Breast epithelium (tissue), 4 donors: ENCODE measurements around the gene GAL3ST2. TPM values are rescaled to one million over a fixed set of nuclear protein-coding genes. Genes with fewer than 3 reads are reported as not detected.

Source experiments
- DNase-seq, 2 donors: peaks; one replicate each; pipeline ENCODE4 v3.0.0-alpha.2; 2019; ENCODE audit warnings: low spot score in 2 of 2
- H3K27ac ChIP-seq, 2 donors: fragments of 200-600 bp; sonication (generic) in 1 of 2; one replicate each; pipeline ENCODE4 v1.5.1; 2016 to 2019; ENCODE audit warnings: mild to moderate bottlenecking in 1 of 2
- H3K27me3 ChIP-seq, 2 donors: fragments of 200-600 bp; sonication (generic) in 1 of 2; one replicate each; pipeline versions ENCODE4 v1.5.1 to v1.6.0; 2017 to 2019; ENCODE audit warnings: control low read depth in 1 of 2, mild to moderate bottlenecking in 1 of 2
- H3K36me3 ChIP-seq: fragments of 200-600 bp; one replicate; pipeline ENCODE4 v1.5.1; 2019
- H3K4me1 ChIP-seq, 2 donors: fragments of 200-600 bp; sonication (generic); one replicate each; pipeline ENCODE4 v1.5.1; 2016 to 2019; ENCODE audit warnings: control low read depth in 1 of 2
- H3K4me3 ChIP-seq, 3 donors: fragments of 200-600 bp; sonication (generic); 1 replicate in 2 of 3; 2 replicates in 1 of 3; pipeline ENCODE4 v1.5.1; 2016 to 2019; ENCODE audit warnings: mild to moderate bottlenecking in 3 of 3, moderate library complexity in 2 of 3
- H3K9me3 ChIP-seq, 2 donors: fragments of 200-600 bp; sonication (generic) in 1 of 2; one replicate each; pipeline ENCODE4 v1.5.1; 2016 to 2019; ENCODE audit warnings: control low read depth in 1 of 2
- POLR2A ChIP-seq: fragments of 450-650 bp; IDR thresholded peaks from one replicate; pipeline ENCODE4 v1.6.1; 2016; ENCODE audit warnings: antibody characterized with exemption, mild to moderate bottlenecking, moderate library complexity
- POLR2AphosphoS5 ChIP-seq, 3 donors: sonication (generic); formaldehyde crosslinking; IDR thresholded peaks; one replicate each; pipeline ENCODE4 v1.6.1; 2017; ENCODE audit warnings: antibody characterized with exemption in 3 of 3
- intact Hi-C: fragments of 100-400 bp; cut with DNase I; formaldehyde crosslinking; loops from one replicate; pipeline ENCODE4 v1.15.1; 2023; ENCODE audit warnings: low total_unique reads
- total RNA-seq, 3 donors: library from RNA; depleted of rRNA; stranded (reverse); fragments of >200 nt; gene quantifications; one replicate each; pipeline ENCODE4 v1.1.0, GENCODE V29; 2016
- TF ChIP-seq, protein P1 (sequence below), 3 donors: fragments of 450-650 bp; IDR thresholded peaks; one replicate each; pipeline ENCODE4 v1.5.1; 2016 to 2017; ENCODE audit warnings: antibody characterized with exemption in 3 of 3, mild to moderate bottlenecking in 3 of 3, moderate library complexity in 3 of 3

The GAL3ST2 gene
- total RNA-seq, 3 donors from 2014 or later: 2.6 TPM; not detected in 2

DNA sequence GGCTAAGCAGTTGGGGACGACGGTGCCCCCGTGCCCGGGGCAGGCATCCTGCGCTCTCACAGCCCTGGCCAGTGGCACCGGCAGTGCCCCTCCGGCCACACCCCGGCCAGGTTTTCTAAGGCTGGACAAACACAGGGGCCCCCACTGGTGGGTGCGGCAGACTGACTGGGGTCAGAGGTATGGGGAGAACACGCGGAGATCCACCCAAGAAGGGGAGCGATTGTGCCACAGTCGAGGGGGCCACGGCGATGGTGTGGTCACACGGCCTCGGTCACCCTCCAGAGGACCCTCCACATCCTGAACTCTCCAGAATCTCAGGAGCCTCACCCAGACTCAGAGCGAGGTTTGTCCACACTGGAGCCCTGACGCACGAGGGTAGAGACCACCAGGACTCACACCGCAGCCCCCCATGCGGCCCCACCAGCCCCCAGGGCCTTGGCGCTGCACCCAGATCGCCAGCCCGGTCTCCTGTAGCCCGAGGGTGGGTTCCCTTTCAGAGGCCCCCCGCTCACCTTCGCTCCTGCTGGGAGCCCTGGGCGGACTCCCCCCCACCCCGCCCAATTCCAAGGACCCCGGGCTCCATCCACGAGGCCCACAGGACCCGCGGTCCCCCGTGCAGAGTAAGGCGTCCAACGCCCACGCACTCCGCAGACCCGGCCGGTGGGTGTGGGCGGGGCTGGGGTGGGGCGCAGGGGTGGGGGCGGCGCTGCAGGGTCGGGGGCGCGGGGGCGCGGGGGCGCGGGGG, 66.9 kb downstream of the GAL3ST2 start:
- no peaks in the 10 kb centered on the region for H3K9me3 ChIP-seq
- peak overlapping the region in 1 of 2 donors; percentile 56 for H3K27ac ChIP-seq
- DNase-seq: no peak
- intact Hi-C loops: no loop called here
- H3K27me3 ChIP-seq: peaks cover 0 to 7% of the 10 kb centered on the region in 2 donors
- H3K36me3 ChIP-seq: no peaks in the 10 kb centered on the region
- H3K4me1 ChIP-seq: peaks cover 0 to 6% of the 10 kb centered on the region in 2 donors
- H3K4me3 ChIP-seq: peak overlapping the region; percentile 40 to 63 (median 48)
- no peak for TF ChIP-seq POLR2A
- TF ChIP-seq POLR2AphosphoS5 (IDR thresholded peaks at IDR 0.05): no peak
- TF ChIP-seq, protein P1, sequence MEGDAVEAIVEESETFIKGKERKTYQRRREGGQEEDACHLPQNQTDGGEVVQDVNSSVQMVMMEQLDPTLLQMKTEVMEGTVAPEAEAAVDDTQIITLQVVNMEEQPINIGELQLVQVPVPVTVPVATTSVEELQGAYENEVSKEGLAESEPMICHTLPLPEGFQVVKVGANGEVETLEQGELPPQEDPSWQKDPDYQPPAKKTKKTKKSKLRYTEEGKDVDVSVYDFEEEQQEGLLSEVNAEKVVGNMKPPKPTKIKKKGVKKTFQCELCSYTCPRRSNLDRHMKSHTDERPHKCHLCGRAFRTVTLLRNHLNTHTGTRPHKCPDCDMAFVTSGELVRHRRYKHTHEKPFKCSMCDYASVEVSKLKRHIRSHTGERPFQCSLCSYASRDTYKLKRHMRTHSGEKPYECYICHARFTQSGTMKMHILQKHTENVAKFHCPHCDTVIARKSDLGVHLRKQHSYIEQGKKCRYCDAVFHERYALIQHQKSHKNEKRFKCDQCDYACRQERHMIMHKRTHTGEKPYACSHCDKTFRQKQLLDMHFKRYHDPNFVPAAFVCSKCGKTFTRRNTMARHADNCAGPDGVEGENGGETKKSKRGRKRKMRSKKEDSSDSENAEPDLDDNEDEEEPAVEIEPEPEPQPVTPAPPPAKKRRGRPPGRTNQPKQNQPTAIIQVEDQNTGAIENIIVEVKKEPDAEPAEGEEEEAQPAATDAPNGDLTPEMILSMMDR (IDR thresholded peaks at IDR 0.05): no peak

DNA sequence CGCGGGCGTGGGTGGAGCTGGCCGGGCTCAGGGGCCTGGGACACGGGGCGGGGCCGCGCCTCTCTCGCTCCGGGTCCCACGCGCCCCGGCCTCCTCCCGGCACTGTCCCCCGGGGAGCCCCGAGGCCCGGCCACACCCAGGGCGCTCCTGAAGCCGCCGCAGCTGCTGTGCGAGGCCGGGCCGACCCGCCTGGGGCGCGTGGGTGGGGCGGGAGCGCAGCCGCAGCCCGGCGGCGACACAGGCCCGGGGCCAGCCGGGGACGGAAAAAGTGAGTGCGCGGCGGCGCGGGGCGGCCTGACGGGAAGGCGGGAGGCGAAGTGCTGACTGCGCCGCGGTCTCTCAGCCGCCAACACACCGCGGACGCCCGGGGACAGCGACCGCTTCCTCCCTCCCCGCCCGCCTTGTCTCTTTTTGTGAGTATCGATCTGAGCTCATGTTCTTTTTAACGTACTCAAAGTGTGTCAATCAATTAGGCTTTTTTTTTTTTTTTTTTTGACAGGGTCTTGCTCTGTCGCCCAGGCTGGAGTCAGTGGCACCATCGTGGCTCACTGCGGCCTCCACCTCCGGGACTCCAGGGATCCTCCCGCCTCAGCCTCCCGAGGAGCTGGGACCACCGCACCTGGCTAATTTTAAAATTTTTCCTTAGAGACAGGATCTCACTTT, 67.6 kb downstream of the GAL3ST2 start:
- intact Hi-C loops: no loop called here
- H3K27ac ChIP-seq: peak overlapping the region in 1 of 2 donors; percentile 56
- peak overlapping the region; percentile 40 to 63 (median 48) for H3K4me3 ChIP-seq
- TF ChIP-seq POLR2AphosphoS5 (IDR thresholded peaks at IDR 0.05): peak in 2 of 3 donors; percentile 26 to 33
- TF ChIP-seq, protein P1 (IDR thresholded peaks at IDR 0.05): no peak
- no peaks in the 10 kb centered on the region for H3K9me3 ChIP-seq
- peaks cover 0 to 6% of the 10 kb centered on the region in 2 donors for H3K4me1 ChIP-seq
- peak in 1 of 2 donors; percentile 63 for DNase-seq
- peaks cover 0 to 7% of the 10 kb centered on the region in 2 donors for H3K27me3 ChIP-seq
- H3K36me3 ChIP-seq: no peaks in the 10 kb centered on the region

DNA sequence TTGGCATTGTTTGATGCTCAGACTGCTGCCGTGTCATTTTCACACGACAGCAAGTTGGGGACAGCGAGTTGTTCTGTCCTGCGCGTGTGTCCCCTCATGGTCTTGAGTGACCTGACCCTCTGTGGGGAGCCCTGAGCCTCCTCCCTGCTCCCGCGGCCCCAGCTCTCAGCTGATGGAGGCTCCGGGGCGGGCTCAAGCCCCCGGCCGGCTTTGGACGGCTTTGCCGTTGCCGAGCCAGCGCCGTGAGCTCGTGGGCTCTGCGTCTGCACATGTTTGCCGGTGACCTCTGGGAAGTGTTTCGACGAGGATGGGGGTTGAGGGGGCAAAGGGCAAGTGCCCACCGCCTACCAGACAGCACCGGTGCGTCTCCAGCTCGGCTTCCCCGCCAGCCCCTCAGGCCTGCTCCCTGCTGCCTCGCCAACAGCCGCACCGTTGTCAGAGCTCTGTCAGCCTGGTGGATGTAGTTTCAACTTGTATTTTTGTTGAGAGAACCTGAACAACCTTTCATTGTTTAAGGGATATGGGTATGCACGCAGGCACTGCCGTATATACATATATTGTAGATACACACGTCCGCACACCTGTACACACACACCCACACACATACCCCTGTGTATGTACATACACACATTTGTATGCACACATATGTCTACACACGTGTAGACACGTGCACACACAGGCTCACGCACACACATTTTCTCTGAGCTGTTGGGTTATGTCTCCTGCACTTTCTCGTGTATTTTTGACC, 68.4 kb downstream of the GAL3ST2 start:
- H3K36me3 ChIP-seq: no peaks in the 10 kb centered on the region
- peaks cover 0 to 6% of the 10 kb centered on the region in 2 donors for H3K4me1 ChIP-seq
- intact Hi-C loops: no loop called here
- H3K27ac ChIP-seq: no peak overlapping the region
- H3K4me3 ChIP-seq: peak overlapping the region in 2 of 3 donors; percentile 40 to 63
- no peak for DNase-seq
- H3K27me3 ChIP-seq: peaks cover 0 to 15% of the 10 kb centered on the region in 2 donors
- no peak for TF ChIP-seq POLR2A
- no peak for TF ChIP-seq POLR2AphosphoS5 (IDR thresholded peaks at IDR 0.05)
- TF ChIP-seq, protein P1 (IDR thresholded peaks at IDR 0.05): no peak
- H3K9me3 ChIP-seq: no peaks in the 10 kb centered on the region

DNA sequence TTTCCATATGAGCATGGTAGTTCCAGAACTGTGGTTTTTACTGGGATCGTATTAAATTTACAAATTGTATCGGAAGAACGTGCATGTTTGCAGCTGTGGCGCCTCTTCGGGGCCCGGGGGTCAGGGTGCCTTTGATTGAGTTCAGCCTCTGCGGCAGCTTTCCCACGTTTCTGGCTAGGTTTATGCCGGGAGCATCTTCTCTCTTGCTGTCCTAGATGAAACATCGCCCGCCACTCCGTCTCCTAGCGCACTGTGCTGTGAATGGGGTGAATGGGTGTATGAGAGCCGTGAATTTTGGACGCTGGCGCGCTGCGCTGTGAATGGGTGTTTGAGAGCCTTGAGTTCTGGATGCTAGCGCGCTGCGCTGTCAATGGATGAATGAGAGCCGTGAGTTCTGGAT, 69.8 kb downstream of the GAL3ST2 start:
- intact Hi-C loops: no loop called here
- H3K36me3 ChIP-seq: no peaks in the 10 kb centered on the region
- DNase-seq: no peak
- H3K9me3 ChIP-seq: no peaks in the 10 kb centered on the region
- H3K27ac ChIP-seq: no peak overlapping the region
- H3K27me3 ChIP-seq: peaks cover 0 to 15% of the 10 kb centered on the region in 2 donors
- TF ChIP-seq POLR2A (no peak), POLR2AphosphoS5 (IDR thresholded peaks at IDR 0.05) (no peak)
- TF ChIP-seq, protein P1 (IDR thresholded peaks at IDR 0.05): no peak
- H3K4me1 ChIP-seq: peaks cover 0 to 6% of the 10 kb centered on the region in 2 donors
- H3K4me3 ChIP-seq: no peak overlapping the region
